COLO829 (cell line): ENCODE measurements around the gene HS2ST1.

Source experiments
- DNase-seq: peaks from one replicate; pipeline ENCODE4 v3.0.0; 2012; ENCODE audit warnings: low spot score

HS2ST1 gene

GRCh38 chr1:87140831-87141540, 226.6 kb downstream of the HS2ST1 start:
- no peak for DNase-seq

- no peak for DNase-seq
Measured at GRCh38 chr1:87141556-87141955, 227.1 kb downstream of the HS2ST1 start.

GRCh38 chr1:87143413-87144135, 229.1 kb downstream of the HS2ST1 start:
- no peak for DNase-seq

- no peak for DNase-seq
Measured at GRCh38 chr1:87144316-87144895, 230.0 kb downstream of the HS2ST1 start.

- no peak for DNase-seq
Measured at GRCh38 chr1:87144981-87145380, 230.5 kb downstream of the HS2ST1 start.

GRCh38 chr1:87146538-87146937, 232.1 kb downstream of the HS2ST1 start:
- no peak for DNase-seq

- no peak for DNase-seq
Measured at GRCh38 chr1:87146986-87147385, 232.6 kb downstream of the HS2ST1 start.

- DNase-seq = no peak
Measured at GRCh38 chr1:87147851-87148250, 233.4 kb downstream of the HS2ST1 start.

- no peak for DNase-seq
Measured at GRCh38 chr1:87148661-87149060, 234.2 kb downstream of the HS2ST1 start.

GRCh38 chr1:87149241-87150041, 235.0 kb downstream of the HS2ST1 start:
- DNase-seq = no peak

- no peak for DNase-seq
Measured at GRCh38 chr1:87150143-87150542, 235.7 kb downstream of the HS2ST1 start.

- DNase-seq = no peak
Measured at GRCh38 chr1:87151500-87152421, 237.3 kb downstream of the HS2ST1 start.

GRCh38 chr1:87154384-87154783, 239.9 kb downstream of the HS2ST1 start:
- peak; percentile 41 for DNase-seq

- peak; percentile 85 for DNase-seq
Measured at GRCh38 chr1:87155170-87155569, 240.7 kb downstream of the HS2ST1 start.

GRCh38 chr1:87155648-87156047, 241.2 kb downstream of the HS2ST1 start:
- DNase-seq = peak; percentile 41

- DNase-seq = no peak
Measured at GRCh38 chr1:87156124-87156523, 241.7 kb downstream of the HS2ST1 start.

GRCh38 chr1:87159378-87159915, 245.0 kb downstream of the HS2ST1 start:
- no peak for DNase-seq
